GM13976 (cell line): ENCODE measurements around the gene POFUT2.
"Not testable (repeated sequence)": the region's sequence is repeated elsewhere in the genome, so short reads cannot be mapped to it uniquely, and the experiment has no call there.

Experiments used
- DNase-seq: peaks from one replicate; pipeline ENCODE4 v3.0.0; 2012; ENCODE audit warnings: low spot score
- in situ Hi-C: fragments of 300-500 bp; cut with MboI; formaldehyde crosslinking; loops from one replicate; pipeline ENCODE4 v1.12.0; 2022; ENCODE audit warnings: low sequenced_read_pairs, mixed read lengths, inconsistent platforms; ENCODE audit not compliant: unreplicated experiment
- TF ChIP-seq, protein P1 (sequence below): IDR thresholded peaks from 2 replicates; pipeline ENCODE4 v1.5.1; 2012; ENCODE audit warnings: borderline replicate concordance, mild to moderate bottlenecking; ENCODE audit not compliant: insufficient read depth; ENCODE audit errors: extremely low read depth, missing control alignments, control extremely low read depth

The POFUT2 gene

DNA sequence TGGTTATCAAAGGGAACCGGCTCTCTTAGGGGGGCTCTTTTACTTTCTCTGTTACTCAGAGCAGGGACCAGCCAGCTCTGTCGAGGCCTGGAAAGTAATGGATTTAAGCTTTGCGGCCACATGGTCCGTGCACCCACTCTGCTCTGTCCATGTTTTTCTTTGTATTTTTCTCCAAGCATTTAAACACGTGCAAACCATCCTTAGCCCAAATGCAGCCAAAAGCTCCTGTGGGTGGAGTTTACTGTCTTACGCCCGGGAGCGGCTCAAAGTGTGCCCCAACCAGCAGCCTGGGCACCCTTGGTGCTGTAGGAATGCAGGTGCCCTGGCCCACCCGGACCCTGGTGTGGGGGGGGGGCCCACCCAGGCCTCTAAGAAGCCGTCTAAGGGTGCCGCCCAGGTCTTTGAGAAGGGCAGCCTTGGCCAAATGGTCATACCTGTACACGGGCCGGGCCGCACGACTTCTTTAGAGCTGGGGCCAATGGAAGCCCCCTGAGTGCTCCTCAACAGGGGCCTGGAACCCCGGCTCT, 29.2 kb upstream of the POFUT2 start:
- DNase-seq: no peak
- in situ Hi-C loops: no loop called here
- TF ChIP-seq, protein P1, sequence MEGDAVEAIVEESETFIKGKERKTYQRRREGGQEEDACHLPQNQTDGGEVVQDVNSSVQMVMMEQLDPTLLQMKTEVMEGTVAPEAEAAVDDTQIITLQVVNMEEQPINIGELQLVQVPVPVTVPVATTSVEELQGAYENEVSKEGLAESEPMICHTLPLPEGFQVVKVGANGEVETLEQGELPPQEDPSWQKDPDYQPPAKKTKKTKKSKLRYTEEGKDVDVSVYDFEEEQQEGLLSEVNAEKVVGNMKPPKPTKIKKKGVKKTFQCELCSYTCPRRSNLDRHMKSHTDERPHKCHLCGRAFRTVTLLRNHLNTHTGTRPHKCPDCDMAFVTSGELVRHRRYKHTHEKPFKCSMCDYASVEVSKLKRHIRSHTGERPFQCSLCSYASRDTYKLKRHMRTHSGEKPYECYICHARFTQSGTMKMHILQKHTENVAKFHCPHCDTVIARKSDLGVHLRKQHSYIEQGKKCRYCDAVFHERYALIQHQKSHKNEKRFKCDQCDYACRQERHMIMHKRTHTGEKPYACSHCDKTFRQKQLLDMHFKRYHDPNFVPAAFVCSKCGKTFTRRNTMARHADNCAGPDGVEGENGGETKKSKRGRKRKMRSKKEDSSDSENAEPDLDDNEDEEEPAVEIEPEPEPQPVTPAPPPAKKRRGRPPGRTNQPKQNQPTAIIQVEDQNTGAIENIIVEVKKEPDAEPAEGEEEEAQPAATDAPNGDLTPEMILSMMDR: no peak

DNA sequence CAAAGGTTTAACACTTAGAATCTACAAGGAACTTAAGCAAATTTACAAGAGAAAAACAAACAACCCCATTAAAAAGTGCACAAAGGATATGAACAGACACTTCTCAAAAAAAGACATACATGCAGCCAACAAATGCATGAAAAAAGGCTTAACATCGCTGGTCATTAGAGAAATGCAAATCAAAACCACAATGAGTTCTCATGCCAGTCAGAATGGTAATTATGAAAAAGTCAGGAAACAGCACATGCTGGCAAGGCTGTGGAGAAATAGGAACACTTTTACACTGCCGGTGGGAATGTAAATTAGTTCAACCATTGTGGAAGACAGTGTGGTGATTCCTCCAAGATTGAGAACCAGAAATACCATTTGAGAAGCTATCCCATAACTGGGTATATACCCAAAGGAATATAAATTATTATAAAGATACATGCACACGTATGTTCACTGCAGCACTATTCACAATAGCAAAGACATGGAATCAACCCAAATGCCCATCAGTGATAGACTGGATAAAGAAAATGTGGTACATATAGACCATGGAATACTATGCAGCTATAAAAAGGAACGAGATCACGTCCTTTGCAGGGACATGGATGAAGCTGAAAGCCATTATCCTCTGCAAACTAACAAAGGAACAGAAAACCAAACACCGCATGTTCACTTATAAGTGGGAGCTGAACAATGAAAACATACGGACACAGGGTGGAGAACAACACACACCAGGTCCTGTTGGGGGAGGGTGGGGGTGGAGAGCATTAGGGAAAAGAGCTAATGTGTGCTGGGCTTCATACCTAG, 28.2 kb upstream of the POFUT2 start:
- in situ Hi-C loops, DNase-seq: not testable (repeated sequence)

DNA sequence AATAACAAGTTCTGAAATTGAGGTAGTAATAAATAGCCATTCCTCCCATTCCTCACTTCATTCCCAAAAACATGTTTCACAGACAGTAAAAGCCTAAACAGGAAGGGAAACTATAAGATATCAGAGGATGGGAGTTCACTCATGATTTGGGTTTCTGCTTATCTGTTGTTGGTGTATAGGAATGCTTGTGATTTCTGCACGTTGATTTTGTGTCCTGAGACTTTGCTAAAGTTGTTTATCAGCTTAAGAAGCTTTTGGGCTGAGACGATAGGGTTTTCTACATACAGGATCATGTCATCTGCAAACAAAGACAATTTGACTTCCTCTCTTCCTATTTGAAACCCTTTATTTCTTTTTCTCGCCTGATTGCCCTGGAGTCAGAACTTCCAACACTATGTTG, 26.0 kb upstream of the POFUT2 start:
- no peak for DNase-seq
- TF ChIP-seq, protein P1: no peak
- in situ Hi-C loops: no loop called here

DNA sequence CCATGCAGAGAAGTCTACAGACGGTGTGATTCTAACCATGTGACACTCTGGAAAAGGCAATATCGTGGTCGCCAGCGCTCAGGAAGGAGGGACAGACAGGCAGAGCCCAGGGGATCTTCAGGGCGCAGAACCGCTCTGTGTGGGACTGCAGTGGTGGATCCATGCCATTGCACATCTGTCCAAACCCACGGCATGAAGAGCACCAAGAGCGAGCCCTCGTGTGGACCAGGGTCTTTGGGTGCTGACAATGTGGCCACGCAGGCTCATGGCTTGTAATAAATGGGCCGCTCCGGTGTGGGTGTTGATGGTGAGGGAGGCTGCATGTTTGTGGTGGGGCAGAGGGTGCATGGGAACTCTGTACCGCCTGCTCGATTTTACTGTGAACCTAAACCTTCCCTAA, 25.3 kb upstream of the POFUT2 start:
- in situ Hi-C loops: no loop called here
- DNase-seq: no peak
- TF ChIP-seq, protein P1: no peak

DNA sequence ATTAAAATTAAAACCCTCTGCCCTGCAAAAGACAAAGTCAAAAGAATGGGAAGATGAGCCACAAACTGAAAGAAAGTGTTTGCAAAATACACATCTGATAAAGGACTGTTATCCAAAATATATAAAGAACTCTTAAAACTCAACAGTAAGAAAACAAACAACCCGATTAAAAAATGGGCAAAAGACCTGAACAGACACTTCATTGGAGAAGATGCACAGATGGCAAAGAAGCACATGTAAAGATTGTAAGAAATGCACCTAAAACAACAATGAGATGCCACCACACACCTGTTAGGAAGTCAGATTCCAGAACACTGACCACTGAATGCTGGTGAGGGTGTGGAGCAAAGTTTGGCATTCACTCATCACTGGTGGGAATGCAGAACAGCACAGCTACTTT, 24.6 kb upstream of the POFUT2 start:
- in situ Hi-C loops: no loop called here
- DNase-seq: no peak
- TF ChIP-seq, protein P1: no peak

DNA sequence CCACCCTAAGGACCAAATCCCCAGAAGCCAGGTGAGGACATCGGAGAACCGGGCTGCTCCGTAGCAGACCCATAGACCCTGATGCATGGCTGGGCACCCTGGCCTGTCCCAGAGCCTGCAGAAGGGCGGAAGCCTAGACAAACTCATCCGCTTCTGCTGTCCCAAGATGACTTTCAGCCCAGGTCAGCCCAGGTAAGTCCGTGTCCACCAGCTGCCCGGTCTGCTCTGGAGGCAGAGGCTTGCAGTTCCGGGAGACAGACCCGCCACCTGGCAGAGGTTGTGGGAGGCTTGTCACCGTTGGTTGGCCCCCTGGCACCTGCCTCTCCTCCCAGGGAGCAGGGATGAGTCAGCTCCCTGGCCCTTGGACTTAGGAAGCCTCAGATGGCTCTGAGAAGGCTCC, 22.8 kb upstream of the POFUT2 start:
- TF ChIP-seq, protein P1: no peak
- in situ Hi-C loops: no loop called here
- DNase-seq: no peak

DNA sequence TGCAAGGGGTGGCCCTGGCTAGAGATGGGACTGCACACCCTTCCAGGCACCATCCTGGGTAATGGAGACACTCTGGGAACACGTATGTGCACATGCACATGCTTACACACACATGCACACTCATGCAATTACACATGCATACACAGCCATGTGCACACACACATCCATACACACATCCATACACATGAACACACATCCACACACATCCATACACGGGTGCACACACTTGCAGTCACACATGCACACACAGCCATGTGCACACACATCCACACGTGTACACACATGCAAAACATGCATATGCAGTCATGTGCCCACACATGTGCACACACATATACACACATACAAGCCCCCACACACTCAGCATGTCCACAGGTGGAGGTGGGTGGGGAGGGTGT, 22.3 kb upstream of the POFUT2 start:
- TF ChIP-seq, protein P1: no peak
- in situ Hi-C loops: no loop called here
- no peak for DNase-seq
